IPS-NIHi7 (cell line): ENCODE data around the gene KRTAP5-4.
"Not testable (repeated sequence)": the region's sequence is repeated elsewhere in the genome, so short reads cannot be mapped to it uniquely, and the experiment has no call there.

ENCODE experiments used
- DNase-seq: peaks from one replicate; pipeline ENCODE4 v3.0.0; 2012; ENCODE audit warnings: mixed read lengths; ENCODE audit errors: extremely low spot score

The KRTAP5-4 gene

DNA sequence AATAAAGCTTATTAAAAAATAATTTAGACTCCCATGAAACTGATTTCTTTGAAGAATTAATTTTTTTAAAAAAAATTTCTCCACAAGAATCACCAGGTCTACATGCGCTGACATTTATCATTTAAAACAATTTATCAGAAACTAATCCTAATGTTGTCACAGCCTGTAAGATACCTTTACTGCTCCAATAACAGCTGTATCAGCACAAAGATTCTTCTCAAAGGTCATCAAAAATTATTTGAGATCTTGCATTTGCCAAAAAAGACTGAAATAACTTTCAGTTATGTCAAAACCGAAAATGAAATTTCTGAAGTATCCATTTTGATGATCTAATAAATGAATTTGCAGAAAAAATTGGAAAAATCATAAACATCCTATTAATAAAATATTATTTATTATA lies 15.7 kb upstream of the KRTAP5-4 start:
- DNase-seq, result no peak

GRCh38 chr11:1636291-1636950 lies 14.5 kb upstream of the KRTAP5-4 start:
- DNase-seq, result no peak

DNA sequence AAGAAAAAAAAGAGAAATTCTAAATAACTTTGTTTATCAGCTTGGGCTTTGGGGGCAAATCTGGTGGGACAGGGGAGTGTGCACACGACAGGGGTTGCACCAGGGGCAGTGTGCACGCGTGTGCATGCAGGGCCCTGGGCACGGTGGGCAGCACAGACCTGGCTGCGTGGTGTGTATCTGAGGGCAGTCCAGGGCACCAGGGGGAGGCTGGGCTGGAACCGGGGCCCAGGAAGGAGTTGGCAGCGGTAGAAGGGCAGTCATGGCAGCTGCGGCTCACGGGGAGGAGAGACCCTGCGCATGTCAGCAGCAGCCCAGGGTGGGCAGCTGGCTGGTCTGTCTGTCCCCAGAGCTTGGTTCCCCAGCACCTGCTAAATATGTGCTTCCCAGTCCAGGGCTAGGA lies 11.9 kb upstream of the KRTAP5-4 start:
- no peak for DNase-seq

- no peak for DNase-seq
These were observed 10.2 kb upstream of the KRTAP5-4 start for GRCh38 chr11:1632053-1632714.

DNA sequence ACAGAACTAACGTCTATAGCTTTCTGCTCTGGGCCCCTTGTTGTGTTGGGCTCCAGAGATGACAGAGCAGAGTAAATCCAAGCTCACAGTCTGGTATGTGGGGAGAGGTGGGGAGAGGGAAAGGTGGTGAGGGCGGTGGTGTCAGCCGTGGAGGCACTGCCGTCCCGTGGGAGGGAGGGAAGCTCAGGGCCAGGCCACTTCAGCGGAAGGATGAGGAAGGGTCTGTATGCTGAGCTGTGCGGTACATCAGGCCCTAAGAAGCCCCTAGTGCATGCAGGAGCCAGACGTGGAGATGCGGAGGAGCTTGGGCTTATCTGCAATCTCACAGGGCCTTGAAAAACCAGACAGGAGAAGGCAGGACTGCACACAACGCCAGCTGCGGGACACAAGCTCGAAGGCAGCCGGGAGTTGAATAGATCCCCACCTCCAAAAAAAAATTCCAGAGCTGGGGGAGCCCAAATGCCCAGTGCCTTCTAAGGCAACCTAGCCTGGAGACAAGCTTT lies 9.2 kb upstream of the KRTAP5-4 start:
- no peak for DNase-seq

- DNase-seq, result no peak
These were observed 8.3 kb upstream of the KRTAP5-4 start for GRCh38 chr11:1630271-1630670.

DNA sequence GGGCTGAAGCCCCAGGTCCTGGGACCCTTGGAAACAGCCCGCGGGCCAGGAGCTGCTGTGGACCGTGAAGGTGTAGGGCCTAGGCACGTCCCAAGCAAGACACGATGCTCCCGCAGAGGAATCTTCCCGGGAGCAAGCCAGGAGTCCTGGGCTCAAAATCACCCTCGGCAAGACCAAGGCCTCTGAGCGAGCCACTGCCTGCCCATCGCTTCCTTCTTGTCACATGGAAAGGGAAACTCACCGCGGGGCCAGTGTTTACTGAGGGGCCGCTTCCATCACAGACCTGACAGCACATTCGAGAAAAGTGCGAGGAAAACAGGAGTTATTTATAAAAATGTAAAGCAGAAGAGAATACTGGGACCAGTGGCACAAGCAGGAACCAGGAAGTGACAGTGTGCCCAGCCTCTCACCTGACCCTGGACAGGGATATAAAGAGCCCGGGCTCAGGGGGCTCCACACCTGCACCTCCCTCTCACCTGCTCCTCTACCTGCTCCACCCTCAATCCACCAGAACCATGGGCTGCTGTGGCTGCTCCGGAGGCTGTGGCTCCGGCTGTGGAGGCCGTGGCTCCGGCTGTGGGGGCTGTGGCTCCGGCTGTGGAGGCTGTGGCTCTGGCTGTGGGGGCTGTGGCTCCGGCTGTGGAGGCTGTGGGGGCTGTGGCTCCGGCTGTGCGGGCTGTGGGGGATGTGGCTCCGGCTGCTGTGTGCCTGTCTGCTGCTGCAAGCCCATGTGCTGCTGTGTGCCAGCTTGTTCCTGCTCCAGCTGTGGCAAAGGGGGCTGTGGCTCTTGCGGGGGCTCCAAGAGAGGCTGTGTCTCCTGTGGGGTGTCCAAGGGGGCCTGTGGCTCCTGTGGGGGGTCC lies 7.6 kb upstream of the KRTAP5-4 start, which contains the start of gene KRTAP5-5:
Gene KRTAP5-5, plus strand, starts transcription at position 450 of the 860 bp plus-strand sequence. Its CDS starts 66 bp downstream, at position 516.
- no peak for DNase-seq

DNA sequence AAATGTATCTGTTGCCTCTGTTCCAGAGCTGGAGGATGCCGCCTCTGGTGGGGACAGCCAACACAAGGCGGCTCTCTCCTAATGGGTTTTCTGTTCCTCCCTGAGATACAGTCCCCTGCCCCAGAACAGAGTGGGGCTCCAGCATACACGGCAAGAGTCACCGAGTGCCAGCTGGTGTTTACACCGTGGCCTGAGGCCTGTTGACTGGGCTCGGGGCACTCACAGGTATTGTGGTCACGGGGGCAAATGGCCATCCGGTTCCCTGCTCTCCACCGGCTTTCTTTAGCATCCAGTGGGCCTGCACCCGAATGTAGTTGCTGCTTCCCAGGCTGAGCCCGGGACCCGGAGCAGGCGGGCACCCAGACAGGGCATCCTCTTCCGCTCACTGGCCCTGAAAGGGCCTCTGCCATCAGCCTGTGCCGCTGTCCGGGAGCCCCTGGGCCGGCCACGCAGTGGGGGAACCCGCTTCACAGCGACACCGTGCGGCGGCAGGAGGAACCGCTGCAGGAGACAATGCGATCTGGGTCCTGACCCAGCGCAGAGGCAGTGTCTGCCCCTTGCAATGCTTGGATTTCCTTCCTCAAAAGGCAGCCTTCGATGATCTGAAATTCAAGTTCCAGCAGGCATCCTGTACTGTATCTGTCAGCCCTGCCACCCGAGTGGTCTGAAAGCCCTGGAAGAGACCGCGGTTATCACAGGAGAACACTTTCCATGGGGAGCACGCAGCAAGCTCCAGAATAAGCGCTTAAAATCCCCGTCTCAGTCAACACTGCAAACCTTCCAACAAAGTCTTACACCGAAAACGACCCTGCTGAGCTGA lies 6.8 kb upstream of the KRTAP5-4 start:
- peak; percentile 95 for DNase-seq

DNA sequence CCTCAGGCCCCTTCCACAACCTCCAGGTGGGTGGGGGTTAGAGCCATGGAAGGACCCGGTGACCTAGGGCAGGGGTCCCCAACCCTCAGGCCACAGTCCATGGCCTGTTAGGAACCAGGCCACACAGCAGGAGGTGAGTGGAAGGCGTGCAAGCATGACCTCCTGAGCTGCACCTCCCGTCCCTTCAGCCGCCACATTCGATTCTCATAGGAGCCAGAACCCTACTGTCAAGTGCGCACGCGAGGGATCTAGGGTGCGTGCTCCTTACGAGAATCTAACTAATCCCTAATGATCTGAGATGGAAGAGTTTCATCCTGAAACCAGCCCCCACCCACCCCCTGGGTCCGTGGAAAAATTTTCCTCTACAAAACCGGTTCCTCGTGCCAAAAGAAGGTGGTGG lies 3.6 kb upstream of the KRTAP5-4 start:
- no peak for DNase-seq

- no peak for DNase-seq
These were observed 2.7 kb upstream of the KRTAP5-4 start for GRCh38 chr11:1624621-1625020.

- no peak for DNase-seq
These were observed 1.8 kb upstream of the KRTAP5-4 start for GRCh38 chr11:1623716-1624115.

GRCh38 chr11:1619449-1619848 lies 2.5 kb downstream of the KRTAP5-4 start:
- no peak for DNase-seq

DNA sequence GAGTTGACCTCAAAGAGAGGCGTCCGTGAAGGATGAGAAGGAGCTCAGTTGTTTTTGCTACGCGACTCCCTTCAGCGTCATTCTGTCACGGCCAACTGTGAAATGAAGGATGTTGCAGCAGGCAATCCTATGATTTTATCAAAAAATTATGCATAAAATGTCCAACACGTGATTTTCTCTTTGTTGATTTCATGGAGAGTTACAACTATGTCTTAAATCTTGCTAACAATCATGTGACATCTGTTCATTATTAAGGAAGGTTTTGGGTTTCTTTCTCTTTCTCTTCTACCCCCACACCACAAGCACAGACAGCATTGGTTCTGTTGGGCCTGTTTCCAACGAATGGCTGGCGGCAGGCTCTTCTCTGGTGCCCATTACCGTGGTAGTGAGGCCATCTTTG lies 3.7 kb downstream of the KRTAP5-4 start:
- DNase-seq, result no peak

DNA sequence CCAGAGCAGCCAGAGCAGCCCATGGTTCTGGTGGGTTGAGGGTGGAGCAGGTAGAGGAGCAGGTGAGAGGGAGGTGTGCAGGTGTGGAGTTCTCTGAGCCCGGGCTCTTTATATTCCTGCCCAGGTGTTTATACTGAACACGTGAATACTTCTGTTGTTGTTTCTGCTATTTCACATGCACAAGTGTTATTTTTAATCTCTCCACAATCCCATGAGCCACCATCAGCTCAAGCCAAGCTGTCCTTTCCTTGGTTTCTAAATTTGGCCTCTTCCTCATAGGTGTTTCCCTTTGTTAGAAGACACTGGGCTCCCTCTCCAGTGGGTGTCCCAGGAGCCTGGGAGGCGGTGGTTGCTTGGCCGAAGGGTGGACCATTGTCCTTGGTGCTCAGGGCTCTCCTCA lies 13.6 kb downstream of the KRTAP5-4 start, which contains the start of gene KRTAP5-3:
Gene KRTAP5-3, minus strand, starts transcription at position 101 of the 400 bp plus-strand sequence. Its CDS starts 78 bp downstream, at position 23.
- DNase-seq, result no peak

- DNase-seq, result not testable (repeated sequence)
These were observed 14.0 kb downstream of the KRTAP5-4 start for GRCh38 chr11:1607901-1608300.

DNA sequence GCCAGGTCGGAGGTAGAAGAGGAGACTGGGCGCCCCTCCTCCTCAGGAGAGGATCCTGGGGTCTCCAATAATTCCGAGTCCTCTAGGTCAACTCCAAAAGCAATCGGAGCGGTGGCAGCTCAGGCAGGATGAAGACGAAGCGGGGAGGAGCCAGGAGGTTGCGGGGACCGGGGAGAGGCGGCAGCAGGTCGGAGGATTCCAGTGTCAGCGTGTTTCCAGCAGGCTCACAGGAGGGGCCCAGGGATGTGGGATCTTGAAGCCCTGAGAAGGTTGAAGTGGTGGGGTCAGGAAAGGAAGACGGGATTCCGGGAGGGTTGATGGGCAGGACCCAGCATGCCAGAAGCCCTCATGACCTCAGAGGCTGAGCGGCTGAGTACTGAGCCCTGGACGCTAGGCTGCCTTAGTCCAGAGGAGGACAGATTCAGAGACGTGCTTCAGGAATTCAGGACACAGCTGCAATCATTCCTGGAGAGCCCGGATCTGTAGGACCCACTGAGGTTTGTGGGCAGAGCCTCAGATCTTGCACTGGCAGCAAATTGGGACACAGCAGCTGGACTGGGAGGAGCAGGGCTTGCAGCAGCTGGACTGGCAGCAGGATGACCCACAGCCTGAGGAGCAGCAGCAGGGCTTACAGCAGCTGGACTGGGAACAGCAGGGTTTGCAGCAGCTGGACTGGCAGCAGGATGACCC lies 14.6 kb downstream of the KRTAP5-4 start:
- peak; percentile 39 for DNase-seq

DNA sequence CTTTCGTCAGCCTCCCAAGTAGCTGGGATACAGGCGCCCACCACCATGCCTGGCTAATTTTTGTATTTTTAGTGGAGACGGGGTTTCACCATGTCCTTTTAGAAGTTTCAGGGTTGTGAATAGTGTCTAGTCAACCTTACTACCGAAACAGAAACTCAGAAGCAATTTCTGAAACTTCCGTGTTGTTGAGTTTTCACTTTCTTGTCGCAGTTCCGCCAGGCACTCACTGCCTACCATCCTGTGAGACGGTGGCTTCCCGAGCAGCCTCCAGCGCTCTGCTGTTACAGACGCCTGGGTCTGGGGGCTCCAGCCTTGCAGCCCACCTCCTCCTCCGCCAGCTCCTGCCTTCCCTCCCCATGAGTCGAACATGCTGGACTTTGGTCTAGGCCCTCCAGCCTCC lies 16.0 kb downstream of the KRTAP5-4 start:
- DNase-seq, result not testable (repeated sequence)

DNA sequence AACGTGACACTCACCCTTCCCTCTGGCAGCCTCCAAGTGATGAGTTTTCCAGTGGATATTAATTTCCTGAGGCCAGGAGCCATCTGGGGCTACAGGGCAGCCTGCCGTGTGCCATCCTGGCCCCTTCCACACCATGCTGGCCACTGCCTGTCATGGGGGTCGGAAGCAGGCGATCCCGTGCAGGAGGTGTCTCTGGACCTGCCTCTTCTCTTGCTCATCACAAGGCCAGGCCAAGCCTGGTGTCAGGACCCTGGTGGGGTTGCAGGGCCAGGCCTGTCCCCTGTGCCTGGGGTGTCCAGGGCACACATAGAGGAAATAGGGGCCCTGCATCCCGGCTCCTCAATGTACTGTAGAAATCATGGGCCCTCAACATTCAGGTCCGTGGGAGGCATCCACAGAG lies 17.2 kb downstream of the KRTAP5-4 start:
- DNase-seq, result no peak

GRCh38 chr11:1604181-1604580 lies 17.8 kb downstream of the KRTAP5-4 start:
- DNase-seq, result no peak

DNA sequence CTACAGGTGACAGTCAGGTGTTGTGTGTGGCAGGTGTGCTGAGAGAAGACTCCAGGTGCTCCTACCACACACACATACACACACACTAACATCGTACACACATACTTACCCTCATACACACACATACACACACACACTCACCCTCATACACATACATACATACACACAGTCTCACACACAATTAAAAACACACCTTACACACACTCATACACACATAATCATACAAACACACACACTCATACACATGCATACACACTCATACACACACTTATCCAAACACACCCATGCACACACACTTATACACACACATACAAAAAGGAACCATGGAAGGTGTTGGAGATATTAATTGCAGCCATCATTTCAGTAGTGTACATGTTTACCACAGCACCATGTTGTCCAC lies 18.3 kb downstream of the KRTAP5-4 start:
- DNase-seq, result no peak

GRCh38 chr11:1601663-1602062 lies 20.3 kb downstream of the KRTAP5-4 start:
- DNase-seq, result not testable (repeated sequence)
